ENCODE measurements around the gene GCHFR.

GRCh38 chr15:40776537-40777141 is 12.8 kb downstream of the GCHFR start:
- no peak for TF ChIP-seq ZNF274 (IDR thresholded peaks at IDR 0.05; ENCODE audit: low read length)
- no peak for TF ChIP-seq ZNF274 (tag by site-specific recombination; IDR thresholded peaks at IDR 0.05; ENCODE audit: borderline replicate concordance)
- TF ChIP-seq CTCF (tag by site-specific recombination; IDR thresholded peaks at IDR 0.05), result no peak
- no peak for TF ChIP-seq SCRT2 (tag by site-specific recombination; IDR thresholded peaks at IDR 0.05)
- no peak for TF ChIP-seq ZNF510 (tag by site-specific recombination; IDR thresholded peaks at IDR 0.05; ENCODE audit: insufficient replicate concordance)
- TF ChIP-seq ZNF624 (tag by site-specific recombination; IDR thresholded peaks at IDR 0.05), result no peak
- TF ChIP-seq REST (tag by site-specific recombination; IDR thresholded peaks at IDR 0.05), result no peak
- no peak for TF ChIP-seq TRIM28 (IDR thresholded peaks at IDR 0.05; ENCODE audit: borderline replicate concordance, low read length)
- no peak for TF ChIP-seq RBAK (tag by site-specific recombination; IDR thresholded peaks at IDR 0.05)
- TF ChIP-seq ZNF521 (tag by site-specific recombination; IDR thresholded peaks at IDR 0.05), result no peak
- TF ChIP-seq TCF7L2 (IDR thresholded peaks at IDR 0.05; ENCODE audit: borderline replicate concordance, low read depth, low read length), result no peak
- no peak for TF ChIP-seq ZNF596 (tag by site-specific recombination; IDR thresholded peaks at IDR 0.05)

All from HEK293 (cell line).